GM19023 (cell line): ENCODE data around the gene MEPCE.

Source experiments
- ATAC-seq: cut with Tn5 transposase; IDR thresholded peaks from one replicate; pipeline ENCODE4 v1.9.1; 2021; ENCODE audit warnings: mild to moderate bottlenecking, moderate library complexity; ENCODE audit not compliant: unreplicated experiment

Gene MEPCE

DNA sequence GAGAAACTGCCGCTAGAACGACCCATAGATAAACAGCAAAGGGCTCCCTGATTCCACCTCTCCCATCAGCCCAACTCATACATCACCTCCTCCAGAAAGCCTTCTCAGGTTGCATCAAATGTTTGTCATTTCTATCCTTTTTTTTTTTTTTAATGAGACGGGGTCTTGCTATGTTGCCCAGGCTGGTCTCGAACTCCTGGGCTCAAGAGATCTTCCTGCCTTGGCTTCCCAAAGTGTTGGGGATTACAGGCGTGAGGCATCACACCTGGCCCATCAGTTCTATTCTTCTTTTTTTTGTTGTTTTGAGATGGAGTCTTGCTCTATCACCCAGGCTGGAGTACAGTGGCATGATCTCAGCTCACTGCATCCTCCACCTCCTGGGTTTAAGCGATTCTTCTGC is 27.4 kb downstream of the MEPCE start:
- ATAC-seq, result no peak

DNA sequence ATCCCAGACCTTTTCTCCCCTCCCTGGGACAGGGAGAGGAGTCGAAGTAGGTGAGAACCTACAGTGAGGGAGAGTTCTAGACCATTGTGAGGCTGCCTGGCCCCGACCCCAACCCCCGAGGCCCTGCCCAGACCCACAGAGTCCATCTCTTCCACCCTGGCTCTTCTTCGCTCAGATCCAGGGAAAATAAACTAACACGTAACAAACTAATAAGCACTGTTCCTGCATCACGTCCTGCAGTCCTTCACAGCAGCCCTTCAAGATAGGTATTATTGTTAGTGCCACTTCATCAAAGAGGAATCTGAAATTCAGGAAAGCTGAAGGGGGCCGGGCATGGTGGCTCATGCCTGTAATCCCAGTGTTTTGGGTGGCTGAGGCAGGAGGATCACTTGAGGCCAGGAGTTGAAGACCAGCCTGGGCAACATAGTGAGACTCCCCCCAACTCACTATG is 34.6 kb downstream of the MEPCE start, which contains the start of gene SPACDR:
TSS of gene SPACDR (minus strand) at position 51 of the 451 bp plus-strand sequence. CDS start 235 bp downstream, outside the sequence.
- no peak for ATAC-seq

DNA sequence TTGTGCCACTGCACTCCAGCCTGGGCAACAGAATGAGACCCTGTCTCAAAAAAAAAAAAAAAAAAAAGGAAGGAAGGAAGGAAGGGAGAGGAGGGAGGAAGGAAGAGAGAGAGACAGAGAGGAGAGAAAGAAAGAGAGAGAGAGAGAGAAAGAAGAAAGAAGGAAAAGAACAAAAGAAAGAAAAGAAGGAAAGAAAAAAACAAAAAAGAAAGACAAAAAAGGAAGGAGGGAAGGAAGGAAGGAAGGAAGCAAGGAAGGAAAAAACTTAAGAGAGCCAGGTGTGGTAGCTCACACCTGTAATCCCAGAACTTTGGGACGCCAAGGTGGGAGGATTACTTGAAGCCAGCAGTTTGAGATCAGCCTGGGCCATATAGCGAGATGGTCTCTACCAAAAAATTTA is 35.2 kb downstream of the MEPCE start:
- no peak for ATAC-seq

- no peak for ATAC-seq
These were observed 35.7 kb downstream of the MEPCE start for GRCh38 chr7:100465299-100465698.

DNA sequence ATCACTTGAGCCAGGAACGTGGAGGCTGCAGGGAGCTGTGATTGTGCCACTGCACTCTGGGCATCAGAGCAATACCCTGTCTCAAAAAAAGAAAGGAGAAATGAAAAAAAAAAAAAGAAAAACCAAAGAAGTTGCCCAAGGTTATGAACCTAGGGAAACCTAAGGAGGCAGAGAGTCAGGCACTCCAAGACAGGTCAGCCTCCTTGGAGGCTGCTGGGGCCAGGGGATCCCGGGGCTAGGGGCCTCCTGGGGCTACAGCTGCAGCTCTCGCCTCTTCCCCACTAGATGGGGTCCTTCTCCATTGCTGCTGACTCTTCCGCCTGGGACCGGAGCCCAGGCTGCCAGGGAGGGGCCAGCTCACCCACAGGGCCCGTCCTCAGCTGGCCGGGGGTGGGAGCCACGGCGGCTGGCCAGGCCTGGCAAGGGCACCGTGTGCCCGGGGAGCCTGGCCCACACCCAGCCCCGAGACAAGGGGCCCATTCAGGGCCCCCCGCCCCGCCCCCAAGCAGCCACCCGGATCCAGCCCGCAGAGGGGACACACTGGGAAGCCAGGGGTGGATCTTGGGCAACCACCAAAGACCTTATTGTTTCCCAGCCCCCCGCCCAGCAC is 36.2 kb downstream of the MEPCE start:
- ATAC-seq, result no peak

- no peak for ATAC-seq
These were observed 37.3 kb downstream of the MEPCE start for GRCh38 chr7:100466653-100467605.

DNA sequence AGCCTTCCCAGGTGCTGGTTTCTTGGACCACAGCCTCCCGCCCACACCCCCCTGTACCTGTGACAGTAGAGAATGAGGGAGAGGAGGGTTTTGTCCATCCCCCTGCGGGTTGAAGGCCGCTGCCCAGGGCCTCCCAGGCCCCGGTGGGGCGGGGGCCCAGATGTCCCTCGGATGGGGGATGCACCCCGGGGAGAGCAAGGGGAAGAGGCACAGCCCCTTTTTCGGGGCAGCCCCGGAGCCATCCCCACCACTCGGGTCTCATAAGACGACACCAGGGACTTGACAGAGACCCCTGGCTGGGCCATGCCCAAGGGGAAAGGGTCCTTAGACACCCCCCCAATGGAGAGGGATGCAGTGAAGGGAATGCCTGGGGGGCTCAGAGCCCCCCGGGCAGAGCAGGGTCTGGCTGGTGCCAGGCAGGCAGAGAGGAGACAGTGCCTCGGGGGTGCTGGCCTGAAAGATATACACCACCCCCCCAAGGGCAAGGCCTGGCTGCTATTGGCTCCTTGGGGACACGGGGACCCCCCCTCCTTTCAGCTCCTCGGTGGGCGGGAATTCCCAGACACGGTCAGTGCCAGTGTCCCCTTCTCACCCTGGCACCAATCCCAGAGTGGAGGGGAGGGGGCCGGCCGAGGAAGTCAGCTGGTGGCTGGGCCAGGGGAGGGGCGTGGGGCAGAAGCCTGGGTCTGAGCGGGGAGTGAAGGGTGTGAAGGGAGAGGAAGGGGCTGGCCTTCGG is 38.2 kb downstream of the MEPCE start:
- no peak for ATAC-seq

- no peak for ATAC-seq
These were observed 39.8 kb downstream of the MEPCE start for GRCh38 chr7:100469227-100470044.

DNA sequence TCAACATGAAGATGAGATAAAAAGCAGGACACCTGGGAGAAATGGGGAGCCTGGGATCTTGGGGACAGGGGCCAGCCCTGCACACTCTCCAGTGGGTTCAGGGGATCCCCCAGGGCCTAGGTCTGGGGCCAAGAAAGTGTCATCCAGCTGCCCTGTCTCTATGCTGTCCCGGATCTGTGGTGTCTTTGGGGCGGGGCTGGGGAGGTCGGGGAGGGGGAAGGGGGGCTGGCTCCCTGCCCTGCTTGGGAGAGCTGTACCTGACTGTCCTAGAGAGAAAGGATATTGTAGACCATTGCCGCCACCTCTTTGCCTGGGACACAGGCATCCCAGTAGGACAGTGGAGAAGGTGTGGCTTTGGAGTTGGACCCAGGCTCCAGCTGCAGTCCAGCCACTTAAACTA is 41.4 kb downstream of the MEPCE start:
- ATAC-seq, result no peak

- ATAC-seq, result no peak
These were observed 42.7 kb downstream of the MEPCE start for GRCh38 chr7:100472121-100472851.

DNA sequence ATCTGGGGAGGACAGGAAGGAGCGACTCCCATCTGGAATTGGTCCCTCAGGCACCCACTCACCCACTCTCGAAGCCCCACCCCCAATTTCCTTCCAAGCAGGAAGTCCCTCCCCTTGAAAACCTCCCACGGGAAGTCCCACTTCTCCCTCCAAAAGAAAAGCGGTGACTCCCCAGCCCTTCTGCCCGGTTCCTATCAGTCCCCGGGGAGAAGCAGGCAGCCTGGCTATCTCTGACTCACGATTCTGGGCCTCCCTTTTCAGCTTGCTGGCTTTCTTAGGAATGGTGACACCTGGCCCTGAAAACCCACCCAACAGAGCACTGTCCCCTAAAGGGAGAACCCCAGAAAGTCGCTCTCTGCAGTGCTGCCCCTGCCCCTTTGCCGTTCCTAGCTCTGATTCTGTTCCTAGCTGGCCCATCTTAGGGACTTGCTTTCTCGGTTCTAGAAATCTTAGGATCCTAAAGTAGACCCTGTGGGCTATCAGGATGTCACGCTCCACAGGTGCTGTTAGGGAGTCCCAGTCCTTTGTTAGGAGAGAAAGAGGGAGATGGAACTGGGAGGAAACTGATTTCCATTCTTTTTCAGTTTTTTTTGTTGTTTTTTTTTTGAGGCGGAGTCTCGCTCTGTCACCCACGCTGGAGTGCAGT is 43.3 kb downstream of the MEPCE start:
- ATAC-seq, result no peak

DNA sequence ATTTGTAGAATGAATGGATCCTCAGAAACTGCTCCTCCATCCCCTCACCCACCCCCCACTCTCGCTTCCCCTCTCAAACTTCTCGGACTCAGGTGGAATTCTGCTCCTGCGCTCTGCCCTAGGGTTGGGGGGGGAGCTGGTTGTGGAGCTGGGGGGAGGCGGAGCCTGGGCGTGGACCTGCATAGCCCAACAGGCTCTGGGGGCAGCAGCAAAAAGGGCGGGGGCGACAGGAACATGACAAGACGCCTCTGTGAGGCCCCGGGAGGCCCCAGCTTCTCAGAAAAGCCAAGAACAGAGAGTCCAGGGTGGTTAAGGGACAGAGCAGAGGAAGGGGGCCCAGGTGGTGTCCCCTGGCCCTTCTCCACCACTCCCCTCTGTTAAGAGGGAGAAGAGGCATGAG is 45.9 kb downstream of the MEPCE start:
- ATAC-seq, result no peak

DNA sequence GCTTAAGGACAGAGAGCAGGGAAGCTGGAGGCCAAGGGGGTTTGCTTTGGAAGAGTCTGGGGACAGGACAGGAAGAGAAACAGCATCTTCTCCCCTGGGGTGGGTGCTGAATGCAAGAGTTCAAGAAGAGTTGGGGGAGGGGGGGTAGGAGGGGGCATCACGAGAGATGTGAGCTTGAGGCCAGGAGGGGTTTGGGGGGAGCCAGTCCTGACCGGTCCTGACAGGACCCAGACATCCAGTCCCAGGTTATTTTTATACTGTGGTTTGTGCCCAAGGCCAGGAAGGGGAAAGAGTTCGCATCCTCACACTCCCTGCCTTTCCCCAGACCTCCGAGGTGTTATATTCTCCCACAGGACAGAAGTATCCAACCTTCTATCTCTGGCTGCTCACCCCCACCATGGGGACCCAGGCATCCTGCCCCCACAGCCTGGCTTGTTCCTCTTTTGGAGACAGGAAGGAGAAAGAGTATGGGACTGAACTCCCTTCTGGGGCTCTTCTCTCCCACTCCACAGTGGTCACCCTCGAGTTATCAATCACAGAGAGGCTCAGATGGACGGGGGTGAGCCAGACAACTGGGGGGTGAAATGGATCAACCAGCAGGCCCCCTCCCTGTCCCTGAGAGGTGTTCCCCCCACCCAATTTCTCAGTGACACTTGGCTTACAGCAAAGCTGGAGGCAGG is 46.6 kb downstream of the MEPCE start:
- no peak for ATAC-seq

GRCh38 chr7:100476903-100477870 is 47.6 kb downstream of the MEPCE start:
- no peak for ATAC-seq

- ATAC-seq, result no peak
These were observed 48.2 kb downstream of the MEPCE start for GRCh38 chr7:100477871-100478267.

DNA sequence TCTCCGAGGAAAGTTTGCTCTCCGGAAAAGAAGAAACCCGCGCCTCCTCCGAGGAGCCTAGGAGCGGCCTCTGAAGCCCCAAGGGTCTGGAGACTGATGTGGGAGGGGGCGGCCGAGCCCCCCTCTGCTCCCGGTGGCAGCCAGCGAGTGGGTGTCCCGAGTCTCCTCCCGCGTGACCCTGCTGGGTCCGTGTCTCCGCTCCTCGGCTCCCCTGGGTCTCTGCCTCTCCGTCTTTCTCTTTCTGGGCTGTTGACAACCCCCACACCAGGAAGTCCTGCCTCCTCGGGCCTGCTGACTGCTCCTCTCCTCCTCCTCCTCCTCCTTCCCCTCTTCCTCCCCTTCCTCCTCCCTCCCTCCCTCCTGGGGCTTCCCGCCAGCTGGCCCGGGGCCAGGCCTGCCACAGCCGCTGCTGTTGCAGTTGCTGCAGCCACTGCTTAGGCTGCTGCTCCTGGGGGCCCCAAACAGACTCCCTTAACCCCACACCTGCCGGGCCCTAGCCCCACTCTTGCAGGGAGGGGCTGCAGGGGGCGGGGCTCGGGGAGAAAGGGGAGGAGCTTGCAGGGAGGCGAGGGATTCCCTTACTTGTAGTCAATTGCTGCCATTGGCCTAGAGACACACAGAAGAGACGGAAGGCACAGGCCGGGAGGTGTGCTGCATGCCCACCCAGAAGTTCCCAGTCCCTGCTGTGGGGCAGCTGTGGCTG is 49.5 kb downstream of the MEPCE start, which contains the start of gene TSC22D4:
TSS of gene TSC22D4 (minus strand) at position 257 of the 703 bp plus-strand sequence. CDS start 1,176 bp downstream, outside the sequence.
- ATAC-seq, result peak; percentile 63

DNA sequence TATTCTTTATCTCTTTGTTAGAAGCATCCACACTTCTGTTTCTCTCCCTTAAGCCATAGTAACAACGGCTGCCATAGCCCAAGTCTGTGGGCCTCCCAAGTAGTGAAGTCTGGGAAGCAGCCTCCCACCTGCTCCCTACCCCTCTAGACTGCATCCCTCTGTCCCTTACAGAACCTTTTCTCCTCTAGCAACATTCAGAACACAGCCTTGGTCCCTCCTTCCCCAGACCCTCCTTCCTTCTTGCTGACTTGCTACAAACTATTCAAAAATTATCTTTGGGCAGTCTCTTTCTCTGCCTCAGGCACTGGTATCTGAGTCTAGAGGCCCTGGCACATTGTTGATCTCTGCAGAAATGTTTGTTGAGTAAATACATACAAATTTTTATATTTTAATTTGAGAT is 51.8 kb downstream of the MEPCE start:
- no peak for ATAC-seq
